Measurements from ENCODE around the gene ARNT2.

- no peak for TF ChIP-seq PATZ1 (CRISPR knock-in tag; IDR thresholded peaks at IDR 0.05)
- TF ChIP-seq SMARCC2 (IDR thresholded peaks at IDR 0.05), result no peak
- no peak for TF ChIP-seq KLF16 (CRISPR knock-in tag; IDR thresholded peaks at IDR 0.05)
- no peak for TF ChIP-seq HDAC1 (CRISPR knock-in tag; IDR thresholded peaks at IDR 0.05)
- no peak for TF ChIP-seq HCFC1 (IDR thresholded peaks at IDR 0.05; ENCODE audit: low read depth, low read length)
- no peak for TF ChIP-seq ZNF280D (CRISPR knock-in tag; IDR thresholded peaks at IDR 0.05)
- TF ChIP-seq FOXK2 (IDR thresholded peaks at IDR 0.05), result no peak
- no peak for TF ChIP-seq EZH2 (conservative IDR thresholded peaks at IDR 0.05; ENCODE audit: low read depth, low read length)
- no peak for TF ChIP-seq MXD3 (CRISPR knock-in tag; IDR thresholded peaks at IDR 0.05)
- TF ChIP-seq POLR2A (IDR thresholded peaks at IDR 0.05; ENCODE audit: insufficient read depth in 1 of 2, low read depth in 2 of 2, low read length in 2 of 2), result no peak
- no peak for TF ChIP-seq CBX2 (IDR thresholded peaks at IDR 0.05; ENCODE audit: low read depth, low read length)
- TF ChIP-seq CBX2 (CRISPR knock-in tag; IDR thresholded peaks at IDR 0.05; ENCODE audit: low read depth), result no peak
- TF ChIP-seq CTCF (CRISPR knock-in tag; IDR thresholded peaks at IDR 0.05), result no peak
These were observed 78.5 kb downstream of the ARNT2 start for GRCh38 chr15:80482696-80483095.

All from HepG2 (cell line).